ENCODE results near the gene ADCY9. TPM values are rescaled to one million over a fixed set of nuclear protein-coding genes. Genes with fewer than 3 reads are reported as not detected.
"Not testable (repeated sequence)": the region's sequence is repeated elsewhere in the genome, so short reads cannot be mapped to it uniquely, and the experiment has no call there.

ADCY9 gene
- total RNA-seq, 1 experiment from 2014 or later = 4.7 TPM

- H4K20me1 ChIP-seq (ENCODE audit: control insufficient read depth, insufficient read depth, insufficient read length); H2BK15ac ChIP-seq (ENCODE audit: low read depth, low read length); H2BK120ac ChIP-seq (ENCODE audit: low read depth, low read length, poor library complexity, severe bottlenecking): not testable (repeated sequence)
These were observed 174.1 kb downstream of the ADCY9 start for GRCh38 chr16:3942146-3942545.

More at GRCh38 chr16:3942146-3942545, 174.1 kb downstream of the ADCY9 start:
- H3K23ac ChIP-seq (ENCODE audit: insufficient read length, low read depth, low read length); H3K4ac ChIP-seq (ENCODE audit: low read depth, low read length); H3K56ac ChIP-seq (ENCODE audit: insufficient read length, low read depth, low read length); H3K27ac ChIP-seq (ENCODE audit: insufficient read length, low read depth, low read length); H3K23me2 ChIP-seq (ENCODE audit: insufficient read length, low read depth, low read length, poor library complexity, severe bottlenecking); H3K27me3 Mint-ChIP-seq (ENCODE audit: low read depth); H2AFZ ChIP-seq (ENCODE audit: low read length); H2BK20ac ChIP-seq (ENCODE audit: low read depth, low read length, poor library complexity, severe bottlenecking); H3K4me1 ChIP-seq (ENCODE audit: insufficient read depth, low read length); H3T11ph ChIP-seq (ENCODE audit: low read length); H2AK5ac ChIP-seq (ENCODE audit: insufficient read length, low read length); H3K79me1 ChIP-seq (ENCODE audit: insufficient read depth, low read depth, low read length, poor library complexity, severe bottlenecking); H3K4me3 Mint-ChIP-seq; H3K27ac Mint-ChIP-seq; DNase-seq; H2BK5ac ChIP-seq (ENCODE audit: insufficient read length, low read length); H3K4me2 ChIP-seq (ENCODE audit: insufficient read depth, insufficient read length, low read length); H4K91ac ChIP-seq (ENCODE audit: insufficient read length, low read depth, low read length); H4K8ac ChIP-seq (replicated peaks; ENCODE audit: insufficient read length, low read depth, low read length); H3K18ac ChIP-seq (ENCODE audit: insufficient read length, low read depth, low read length); H3K14ac ChIP-seq (ENCODE audit: insufficient read depth, low read length); H3K9me3 ChIP-seq (ENCODE audit: control insufficient read depth, low read depth, low read length); H3K4me1 Mint-ChIP-seq; H3K36me3 Mint-ChIP-seq (ENCODE audit: insufficient read depth in 1 of 3, low read depth in 3 of 3); H3K9ac ChIP-seq (ENCODE audit: extremely low read depth, insufficient read length, low read length); H3K27me3 ChIP-seq (ENCODE audit: insufficient read depth, low read length); H2BK12ac ChIP-seq (ENCODE audit: insufficient read length, low read depth, low read length); H4K5ac ChIP-seq (ENCODE audit: insufficient read length, low read depth, low read length); H3K79me2 ChIP-seq (ENCODE audit: insufficient read depth, low read length): not testable (repeated sequence)
- WGBS (ENCODE audit: extremely low coverage, insufficient read length, low lambda C conversion rate) = no CpG with 5 or more reads among the region's 4 CpGs
- peaks cover 9 to 16% of the 10 kb centered on the region in 2 experiments for H3K9me3 Mint-ChIP-seq

Data from H9 (cell line).